ENCODE results near the gene GSTA4.
A peak's percentile ranks its signal among the peaks of the same experiment; 100 is the strongest.

The GSTA4 gene

GRCh38 chr6:52929321-52930164 is 65.5 kb downstream of the GSTA4 start:
- H3K27ac ChIP-seq, result peak overlapping the region; percentile 78
- DNase-seq (ENCODE audit: low read depth, low spot score), result peak; percentile 86

Data from epithelial cell of prostate (primary cell).